GM21423 (cell line): ENCODE results near the gene NBL1.
"Not testable (repeated sequence)": the region's sequence is repeated elsewhere in the genome, so short reads cannot be mapped to it uniquely, and the experiment has no call there.

Experiments used
- ATAC-seq: cut with Tn5 transposase; IDR thresholded peaks from one replicate; pipeline ENCODE4 v1.9.1; 2021; ENCODE audit warnings: mild to moderate bottlenecking, moderate library complexity; ENCODE audit not compliant: unreplicated experiment

The NBL1 gene

GRCh38 chr1:19621274-19621950, 22.7 kb upstream of the NBL1 start:
- ATAC-seq: no peak

- no peak for ATAC-seq
Measured at GRCh38 chr1:19622204-19622603, 21.9 kb upstream of the NBL1 start.

- ATAC-seq: no peak
Measured at GRCh38 chr1:19623523-19623922, 20.6 kb upstream of the NBL1 start.

- no peak for ATAC-seq
Measured at GRCh38 chr1:19625291-19625937, 18.7 kb upstream of the NBL1 start.

GRCh38 chr1:19628879-19629278, 15.2 kb upstream of the NBL1 start:
- ATAC-seq: no peak

GRCh38 chr1:19629357-19629756, 14.8 kb upstream of the NBL1 start:
- no peak for ATAC-seq

GRCh38 chr1:19630192-19630591, 13.9 kb upstream of the NBL1 start:
- ATAC-seq: not testable (repeated sequence)

- ATAC-seq: no peak
Measured at GRCh38 chr1:19630720-19631395, 13.3 kb upstream of the NBL1 start.

GRCh38 chr1:19632211-19632610, 11.9 kb upstream of the NBL1 start:
- no peak for ATAC-seq

- ATAC-seq: no peak
Measured at GRCh38 chr1:19633106-19633505, 11.0 kb upstream of the NBL1 start.

- ATAC-seq: not testable (repeated sequence)
Measured at GRCh38 chr1:19635064-19635463, 9.0 kb upstream of the NBL1 start.

GRCh38 chr1:19635646-19636045, 8.5 kb upstream of the NBL1 start:
- no peak for ATAC-seq

GRCh38 chr1:19636065-19636464, 8.0 kb upstream of the NBL1 start:
- ATAC-seq: no peak

GRCh38 chr1:19636749-19637148, 7.4 kb upstream of the NBL1 start:
- not testable (repeated sequence) for ATAC-seq

GRCh38 chr1:19637606-19638005, 6.5 kb upstream of the NBL1 start:
- no peak for ATAC-seq

GRCh38 chr1:19639228-19639627, 4.9 kb upstream of the NBL1 start:
- ATAC-seq: not testable (repeated sequence)

GRCh38 chr1:19639999-19640362, 4.1 kb upstream of the NBL1 start:
- no peak for ATAC-seq

GRCh38 chr1:19640363-19641316, 3.5 kb upstream of the NBL1 start:
- no peak for ATAC-seq

GRCh38 chr1:19643121-19643520, 990 bp upstream of the NBL1 start:
- ATAC-seq: no peak

- ATAC-seq: no peak
Measured at GRCh38 chr1:19644395-19644680, 227 bp downstream of the NBL1 start.

GRCh38 chr1:19644681-19645410, 735 bp downstream of the NBL1 start:
- ATAC-seq: peak; percentile 21
